Measurements from ENCODE around the gene AP4B1.

The AP4B1 gene

GRCh38 chr1:113946678-113947387 is 42.2 kb upstream of the AP4B1 start:
- peak; percentile 6 for DNase-seq (ENCODE audit: low read depth, low spot score)
- TF ChIP-seq CTCF (IDR thresholded peaks at IDR 0.05; ENCODE audit: low read depth, low read length): no peak
- H3K4me3 ChIP-seq (ENCODE audit: low read depth, low read length): no peak overlapping the region
- in situ Hi-C loops (cut with HindIII; ENCODE audit: low sequenced_read_pairs): no loop called here

- DNase-seq (ENCODE audit: low read depth, low spot score): no peak
- in situ Hi-C loops (cut with HindIII; ENCODE audit: low sequenced_read_pairs): no loop called here
- no peak overlapping the region for H3K4me3 ChIP-seq (ENCODE audit: low read depth, low read length)
- TF ChIP-seq CTCF (IDR thresholded peaks at IDR 0.05; ENCODE audit: low read depth, low read length): no peak
Measured at GRCh38 chr1:113946112-113946511, 41.5 kb upstream of the AP4B1 start.

- TF ChIP-seq CTCF (IDR thresholded peaks at IDR 0.05; ENCODE audit: low read depth, low read length): no peak
Measured at GRCh38 chr1:113945329-113945728, 40.7 kb upstream of the AP4B1 start.

GRCh38 chr1:113943028-113943811 is 38.6 kb upstream of the AP4B1 start:
- no peak for DNase-seq (ENCODE audit: low read depth, low spot score)
- H3K4me3 ChIP-seq (ENCODE audit: low read depth, low read length): no peak overlapping the region
- in situ Hi-C loops (cut with HindIII; ENCODE audit: low sequenced_read_pairs): no loop called here
- no peak for TF ChIP-seq CTCF (IDR thresholded peaks at IDR 0.05; ENCODE audit: low read depth, low read length)

More at GRCh38 chr1:113945329-113945728, 40.7 kb upstream of the AP4B1 start:
- DNase-seq (ENCODE audit: low read depth, low spot score): no peak
- in situ Hi-C loops (cut with HindIII; ENCODE audit: low sequenced_read_pairs): no loop called here
- H3K4me3 ChIP-seq (ENCODE audit: low read depth, low read length): no peak overlapping the region

- no peak for DNase-seq (ENCODE audit: low read depth, low spot score)
- H3K4me3 ChIP-seq (ENCODE audit: low read depth, low read length): no peak overlapping the region
- in situ Hi-C loops (cut with HindIII; ENCODE audit: low sequenced_read_pairs): no loop called here
- TF ChIP-seq CTCF (IDR thresholded peaks at IDR 0.05; ENCODE audit: low read depth, low read length): no peak
Measured at GRCh38 chr1:113942527-113942926, 37.9 kb upstream of the AP4B1 start.

GRCh38 chr1:113941245-113941559 is 36.6 kb upstream of the AP4B1 start:
- no peak overlapping the region for H3K4me3 ChIP-seq (ENCODE audit: low read depth, low read length)

More at GRCh38 chr1:113941245-113941559, 36.6 kb upstream of the AP4B1 start:
- no peak for DNase-seq (ENCODE audit: low read depth, low spot score)
- in situ Hi-C loops (cut with HindIII; ENCODE audit: low sequenced_read_pairs): no loop called here
- no peak for TF ChIP-seq CTCF (IDR thresholded peaks at IDR 0.05; ENCODE audit: low read depth, low read length)

All from astrocyte of the spinal cord (primary cell).